ENCODE results near the gene EXD3. TPM values are rescaled to one million over a fixed set of nuclear protein-coding genes. Genes with fewer than 3 reads are reported as not detected.

The EXD3 gene
- total and polyA plus RNA-seq, 2 of the 4 experiments (the other 2 are of a cell fraction) = 1.1 to 7.4 TPM

GRCh38 chr9:137449081-137449844, 26.3 kb upstream of the EXD3 start:
- no peak overlapping the region for H2BK5ac ChIP-seq (ENCODE audit: low read depth, low read length, poor library complexity, severe bottlenecking)
- BruUV-seq (replicated peaks) = TSS peak; percentile 74
- no peak overlapping the region for H2AK9ac ChIP-seq (replicated peaks; ENCODE audit: low read depth, low read length, poor library complexity)
- DNase-seq = no peak
- no peak overlapping the region for H3K4ac ChIP-seq (ENCODE audit: low read depth, low read length)
- 90% methylated on average over 15 of the region's 36 CpGs; no CpG with 5 or more reads in 1 of the 2 experiments for WGBS, 2 experiments (ENCODE audit: extremely low coverage in 2 of 2, insufficient read length in 1 of 2)
- ChIA-PET POLR2A (ENCODE audit: unreplicated experiment) (no interaction called here), CTCF (no interaction called here)
- H2BK15ac ChIP-seq (ENCODE audit: low read depth, low read length) = no peak overlapping the region
- no peak overlapping the region for H2BK120ac ChIP-seq (ENCODE audit: low read depth, low read length)
- no peak overlapping the region for H2BK20ac ChIP-seq (ENCODE audit: low read depth, low read length)
- H4K8ac ChIP-seq (ENCODE audit: low read depth in 2 of 2, low read length in 2 of 2) = no peak overlapping the region
- peaks cover 27% of the 10 kb centered on the region for H3K36me3 ChIP-seq (ENCODE audit: control insufficient read depth, insufficient read depth, low read length)
- no peaks in the 10 kb centered on the region for H3K27me3 ChIP-seq (ENCODE audit: control insufficient read depth, insufficient read depth, low read length)
- peaks cover 4% of the 10 kb centered on the region for H3K4me1 ChIP-seq (ENCODE audit: control insufficient read depth, insufficient read depth, low read length)
- ATAC-seq (ENCODE audit: low read depth) = no peak
- no peak overlapping the region for H3K4me2 ChIP-seq (ENCODE audit: low read depth, low read length)
- H4K91ac ChIP-seq (ENCODE audit: insufficient read depth, low read depth, low read length) = no peak overlapping the region
- no peaks in the 10 kb centered on the region for H3K9me3 ChIP-seq (ENCODE audit: control insufficient read depth, insufficient read depth, low read length)
- H3K56ac ChIP-seq (ENCODE audit: extremely low read depth, insufficient read depth, low read length) = no peak overlapping the region
- dilution Hi-C loops (cut with HindIII; ENCODE audit: low sequenced_read_pairs, unreplicated experiment) = no loop called here
- no peak overlapping the region for H3K23ac ChIP-seq (ENCODE audit: low read depth, low read length)
- intact Hi-C loops (cut with micrococcal nuclease) = no loop called here
- no peak overlapping the region for H4K5ac ChIP-seq (ENCODE audit: low read depth, low read length)
- no peak overlapping the region for H3K14ac ChIP-seq (replicated peaks; ENCODE audit: low read depth, low read length)
- no peak overlapping the region for H3K27ac ChIP-seq (ENCODE audit: insufficient read depth, low read length)
- H3K9ac ChIP-seq (ENCODE audit: low read depth, low read length) = no peak overlapping the region
- H3K18ac ChIP-seq (ENCODE audit: low read depth, low read length) = no peak overlapping the region
- no peak overlapping the region for H2AFZ ChIP-seq (replicated peaks; ENCODE audit: low read length, poor library complexity)
- no peak overlapping the region for H3K4me3 ChIP-seq (ENCODE audit: insufficient read depth, low read depth, low read length)
- in situ Hi-C loops (cut with MboI; ENCODE audit: low sequenced_read_pairs) = no loop called here
- peaks cover 6% of the 10 kb centered on the region; the same call in 1 of the 2 replicates for H4K20me1 ChIP-seq (ENCODE audit: insufficient read depth, low read length)
- peaks cover under 1 to 3% of the 10 kb centered on the region in 2 experiments; a peak in 2 of 4 replicates for H3K79me1 ChIP-seq (ENCODE audit: low read depth in 1 of 2, low read length in 2 of 2)
- no peaks in the 10 kb centered on the region for H3K9me1 ChIP-seq (ENCODE audit: insufficient read depth, low read length)
- TF ChIP-seq BHLHE40 (IDR thresholded peaks at IDR 0.05; ENCODE audit: low read depth, low read length) = no peak
- no peak for TF ChIP-seq SMC3 (IDR thresholded peaks at IDR 0.05; ENCODE audit: low read depth, low read length)
- no peak for TF ChIP-seq CTCF (conservative IDR thresholded peaks at IDR 0.05; ENCODE audit: low read depth, low read length)
- TF ChIP-seq RCOR1 (IDR thresholded peaks at IDR 0.05; ENCODE audit: insufficient replicate concordance, low read length) = no peak
- no peak for TF ChIP-seq CEBPB (IDR thresholded peaks at IDR 0.05; ENCODE audit: low read depth, low read length)
- TF ChIP-seq CHD1 (IDR thresholded peaks at IDR 0.05; ENCODE audit: low read depth, low read length) = no peak
- TF ChIP-seq FOS (IDR thresholded peaks at IDR 0.05; ENCODE audit: low read depth, low read length) = no peak
- TF ChIP-seq MAFK (IDR thresholded peaks at IDR 0.05; ENCODE audit: low read depth, low read length) = no peak
- TF ChIP-seq MAZ (IDR thresholded peaks at IDR 0.05; ENCODE audit: borderline replicate concordance, low read depth, low read length) = no peak
- TF ChIP-seq RFX5 (IDR thresholded peaks at IDR 0.05; ENCODE audit: low read depth, low read length) = no peak
- no peak for TF ChIP-seq RAD21 (IDR thresholded peaks at IDR 0.05; ENCODE audit: low read length)
- no peak for TF ChIP-seq MXI1 (IDR thresholded peaks at IDR 0.05; ENCODE audit: borderline replicate concordance, low read depth, low read length)
- no peak for TF ChIP-seq NFE2L2 (IDR thresholded peaks at IDR 0.05; ENCODE audit: low read depth, low read length)
- no peak for TF ChIP-seq ELK1 (IDR thresholded peaks at IDR 0.05; ENCODE audit: borderline replicate concordance, low read depth, low read length)
- H2AK5ac ChIP-seq (ENCODE audit: low read depth, low read length) = no peak overlapping the region

All from IMR-90 (cell line).